Skeletal muscle satellite cell (primary cell): ENCODE measurements around the gene MPST. TPM values are rescaled to one million over a fixed set of nuclear protein-coding genes. Genes with fewer than 3 reads are reported as not detected.
A peak's percentile ranks its signal among the peaks of the same experiment; 100 is the strongest.

Experiments used
- H3K27me3 ChIP-seq: 2 replicates; pipeline ENCODE4 v1.7.0; 2013; ENCODE audit warnings: low read length; ENCODE audit not compliant: control insufficient read depth, insufficient read depth
- H3K36me3 ChIP-seq: 2 replicates; pipeline ENCODE4 v1.7.0; 2013; ENCODE audit warnings: mild to moderate bottlenecking, control low read depth, low read length; ENCODE audit not compliant: insufficient read depth
- H3K4me1 ChIP-seq: 2 replicates; pipeline ENCODE4 v1.7.0; 2013; ENCODE audit warnings: low read length; ENCODE audit not compliant: control insufficient read depth, insufficient read depth
- H3K4me2 ChIP-seq: 2 replicates; pipeline ENCODE4 v1.7.0; 2013; ENCODE audit warnings: mild to moderate bottlenecking, low read length
- H3K4me3 ChIP-seq: 2 replicates; pipeline ENCODE4 v1.7.0; 2013; ENCODE audit warnings: low read length
- H3K9ac ChIP-seq: 2 replicates; pipeline ENCODE4 v1.7.0; 2013; ENCODE audit warnings: mild to moderate bottlenecking, low read depth, low read length, moderate library complexity
- H3K9me3 ChIP-seq: replicated peaks from 2 replicates; pipeline ENCODE4 v1.7.0; 2013; ENCODE audit warnings: mild to moderate bottlenecking, control low read depth, low read length
- total RNA-seq: library from RNA; depleted of rRNA; stranded (reverse); fragments of >200 nt; gene quantifications from 2 replicates; pipeline ENCODE4 v1.2.3, GENCODE V29; 2012; rRNA removed

MPST gene
- 43.9 and 51.0 TPM in 2 replicates for total RNA-seq

DNA sequence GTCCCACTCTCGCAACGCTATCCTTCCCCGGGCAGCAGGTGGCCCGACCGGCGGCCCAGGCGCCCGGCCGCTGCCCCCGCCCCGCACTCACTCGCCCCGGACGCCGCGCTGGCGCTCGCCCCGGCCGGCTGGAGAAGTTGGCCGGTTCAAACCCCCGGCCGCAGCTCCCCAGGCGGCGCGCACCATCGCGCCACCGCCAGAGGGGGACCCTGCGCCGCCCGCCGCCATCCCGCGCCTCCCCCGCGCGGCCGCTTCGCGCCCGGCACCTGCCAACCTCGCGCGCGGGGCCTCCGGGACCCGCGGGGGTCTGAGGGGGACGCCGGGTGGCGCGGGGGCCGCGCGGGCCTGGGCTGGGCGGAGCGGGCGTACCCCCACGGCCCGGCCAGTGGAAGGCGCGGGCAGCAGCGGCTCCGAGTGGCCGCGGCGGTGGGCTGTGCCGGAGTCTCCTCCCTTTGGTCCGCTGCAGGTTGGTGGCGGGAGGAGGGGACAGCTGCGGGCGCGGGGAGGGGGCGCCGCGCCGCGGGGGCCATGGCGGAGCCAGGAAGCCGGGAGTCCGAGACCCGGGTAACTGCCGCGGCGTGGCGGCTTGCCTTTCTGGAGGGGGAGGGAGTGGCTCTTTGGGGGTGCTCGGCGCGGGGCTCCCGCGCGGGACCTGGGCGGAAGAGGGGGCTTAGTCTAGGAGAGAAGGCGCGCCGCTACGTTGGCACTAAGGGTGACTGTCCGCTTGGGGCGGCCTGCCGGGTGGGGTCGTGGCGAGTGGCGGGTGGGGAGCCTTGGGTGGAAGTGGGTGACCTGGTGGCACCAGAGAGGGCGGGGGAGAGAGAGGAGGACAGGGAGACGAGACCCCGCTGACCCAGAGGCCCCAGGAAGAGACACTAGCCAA, at the start of gene MPST, which contains the start of gene TST:
TSS of gene MPST (plus strand) at position 434 of the 883 bp plus-strand sequence. CDS start at position 529, 95 bp downstream.
TSS of gene TST (minus strand) at position 139 of the 883 bp plus-strand sequence. CDS start 715 bp downstream, outside the sequence.
- Histone ChIP-seq H3K9ac (peak within 1 kb of the TSS; percentile 92), H3K36me3 (peaks cover 9% of the 10 kb centered on the region), H3K27me3 (no peaks in the 10 kb centered on the region), H3K4me2 (peak within 1 kb of the TSS; percentile 99), H3K4me3 (peak within 1 kb of the TSS; percentile 77), H3K4me1 (peaks cover 14% of the 10 kb centered on the region), H3K9me3 (no peaks in the 10 kb centered on the region)

DNA sequence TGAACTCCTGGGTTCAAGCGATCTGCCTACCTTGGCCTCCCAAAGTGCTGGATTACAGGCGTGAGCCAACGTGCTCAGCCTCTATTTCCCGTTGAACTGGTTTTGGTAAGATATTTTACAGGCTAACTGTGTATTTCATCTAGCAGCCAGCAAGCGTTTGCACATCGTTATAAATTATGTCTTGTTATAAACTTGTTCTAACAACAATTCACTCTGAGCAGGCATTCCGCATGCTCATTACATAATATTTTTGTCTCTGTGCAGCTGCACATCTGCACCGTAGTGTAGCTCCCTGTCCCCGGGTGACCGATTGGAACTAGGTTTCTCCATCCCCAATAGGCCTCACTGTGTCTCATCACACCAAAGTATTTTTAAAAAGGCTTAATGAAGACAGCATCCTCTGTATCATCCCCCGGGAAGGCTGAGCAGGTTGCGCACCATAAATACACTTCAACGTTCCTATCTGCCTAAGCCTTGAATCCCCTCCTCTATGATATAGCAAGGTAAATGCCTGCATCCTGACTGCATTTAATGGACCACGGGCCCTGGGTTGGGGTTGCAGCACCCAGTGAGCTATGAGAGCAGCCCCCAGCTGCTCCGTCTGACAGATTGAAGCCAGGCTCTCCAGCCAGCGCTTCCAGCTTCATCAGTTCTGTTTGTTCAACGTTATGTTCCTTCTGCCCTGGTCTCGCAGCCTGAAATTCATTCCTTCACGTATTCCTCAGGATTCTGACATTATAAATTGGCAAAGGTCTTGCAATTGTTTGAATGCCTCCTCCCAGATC, 48.0 kb upstream of the MPST start:
- Histone ChIP-seq H3K9me3 (no peaks in the 10 kb centered on the region), H3K36me3 (no peaks in the 10 kb centered on the region), H3K4me1 (no peaks in the 10 kb centered on the region), H3K27me3 (peaks cover 43% of the 10 kb centered on the region), H3K9ac (no peak overlapping the region), H3K4me2 (no peak overlapping the region), H3K4me3 (no peak overlapping the region)

DNA sequence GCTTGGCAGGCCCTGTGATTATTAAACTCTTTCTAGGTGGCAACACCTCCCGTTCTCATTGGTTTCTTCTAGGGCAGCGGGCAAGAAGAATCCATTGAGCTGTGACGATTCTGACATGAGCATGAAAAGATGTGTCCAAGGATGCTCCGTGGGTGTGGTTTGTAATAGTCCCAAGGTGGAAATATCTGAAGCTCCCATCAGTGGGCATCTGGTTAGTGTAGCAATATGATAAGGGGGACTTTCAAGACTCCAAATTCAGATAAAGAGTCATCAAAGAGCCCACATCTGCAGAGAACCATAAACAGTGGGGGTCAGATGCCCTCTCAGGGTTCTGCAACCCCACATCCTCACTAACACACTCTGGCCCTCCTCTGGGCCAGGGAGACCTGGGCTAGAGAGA, 42.9 kb upstream of the MPST start:
- H3K36me3 ChIP-seq, result no peaks in the 10 kb centered on the region
- no peak overlapping the region for H3K4me3 ChIP-seq
- H3K4me2 ChIP-seq, result no peak overlapping the region
- no peak overlapping the region for H3K9ac ChIP-seq
- H3K9me3 ChIP-seq, result no peaks in the 10 kb centered on the region
- H3K27me3 ChIP-seq, result peaks cover 43% of the 10 kb centered on the region
- peaks cover 4% of the 10 kb centered on the region for H3K4me1 ChIP-seq

DNA sequence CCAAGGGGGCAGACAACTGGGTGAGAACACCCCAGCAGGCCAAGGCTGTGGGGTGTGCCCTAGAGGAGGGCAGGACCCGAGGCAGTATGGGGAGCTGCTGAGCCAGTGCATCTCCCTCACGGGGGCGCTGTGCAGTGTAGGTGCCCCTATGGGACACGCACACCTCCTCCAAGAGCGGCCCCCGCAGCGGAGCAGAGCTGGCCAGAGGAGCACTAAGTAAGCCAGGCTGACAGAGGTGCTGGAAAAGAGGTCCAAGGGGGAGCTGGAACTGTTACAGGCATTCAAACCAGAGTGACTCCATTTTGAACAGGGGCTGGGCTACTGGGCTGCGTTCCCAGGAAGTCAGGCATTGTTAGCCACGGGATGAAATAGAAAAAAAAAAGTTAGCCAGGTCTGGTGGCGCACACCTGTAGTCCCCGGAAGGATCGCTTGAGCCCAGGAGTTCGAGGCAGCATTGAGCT, 42.1 kb upstream of the MPST start:
- Histone ChIP-seq H3K9ac (peak overlapping the region; percentile 38), H3K4me3 (peak overlapping the region; percentile 63)

DNA sequence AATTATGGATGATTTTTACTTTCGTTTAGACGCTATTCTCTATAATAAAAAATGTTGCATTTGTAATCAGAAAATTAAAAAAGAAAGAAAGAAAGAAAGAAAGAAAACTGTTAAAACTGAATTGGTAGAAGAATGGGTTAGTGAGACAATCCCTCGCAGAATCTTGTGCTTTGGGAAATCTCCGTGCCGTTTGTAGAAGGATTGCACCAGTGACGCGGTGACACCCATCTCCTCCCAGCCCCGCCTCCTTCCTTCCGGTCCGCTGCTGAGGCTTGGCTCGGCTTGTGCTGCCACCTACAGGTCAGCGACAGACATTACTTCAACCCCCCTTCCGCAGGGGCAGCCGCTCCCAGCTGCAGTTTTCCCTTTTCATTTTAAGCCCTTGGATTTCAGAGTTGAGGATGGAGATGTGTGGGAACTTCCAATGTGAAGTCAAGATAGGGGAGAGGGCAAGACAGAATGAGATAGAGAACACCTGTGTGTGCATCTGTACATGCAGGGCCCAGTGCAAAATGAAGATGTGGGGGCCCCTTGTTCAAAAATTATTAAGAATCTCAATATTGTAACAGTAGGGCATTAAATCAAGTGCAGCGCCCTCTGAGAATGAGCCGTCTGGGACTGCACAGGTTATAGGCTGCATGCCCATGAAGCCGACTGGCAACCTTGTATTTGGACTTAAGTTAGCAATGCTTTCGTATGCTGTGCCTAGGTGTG, 41.4 kb upstream of the MPST start:
- peak overlapping the region; percentile 38 for H3K9ac ChIP-seq
- H3K4me2 ChIP-seq, result peak overlapping the region; percentile 81
- peaks cover 4% of the 10 kb centered on the region for H3K4me1 ChIP-seq
- H3K9me3 ChIP-seq, result no peaks in the 10 kb centered on the region
- no peaks in the 10 kb centered on the region for H3K36me3 ChIP-seq
- peak overlapping the region; percentile 63 for H3K4me3 ChIP-seq
- peaks cover 39% of the 10 kb centered on the region for H3K27me3 ChIP-seq

More for the DNA sequence above, 42.1 kb upstream of the MPST start:
- peaks cover 40% of the 10 kb centered on the region for H3K27me3 ChIP-seq
- H3K4me2 ChIP-seq, result peak overlapping the region; percentile 81
- peaks cover 4% of the 10 kb centered on the region for H3K4me1 ChIP-seq
- H3K9me3 ChIP-seq, result no peaks in the 10 kb centered on the region
- no peaks in the 10 kb centered on the region for H3K36me3 ChIP-seq

DNA sequence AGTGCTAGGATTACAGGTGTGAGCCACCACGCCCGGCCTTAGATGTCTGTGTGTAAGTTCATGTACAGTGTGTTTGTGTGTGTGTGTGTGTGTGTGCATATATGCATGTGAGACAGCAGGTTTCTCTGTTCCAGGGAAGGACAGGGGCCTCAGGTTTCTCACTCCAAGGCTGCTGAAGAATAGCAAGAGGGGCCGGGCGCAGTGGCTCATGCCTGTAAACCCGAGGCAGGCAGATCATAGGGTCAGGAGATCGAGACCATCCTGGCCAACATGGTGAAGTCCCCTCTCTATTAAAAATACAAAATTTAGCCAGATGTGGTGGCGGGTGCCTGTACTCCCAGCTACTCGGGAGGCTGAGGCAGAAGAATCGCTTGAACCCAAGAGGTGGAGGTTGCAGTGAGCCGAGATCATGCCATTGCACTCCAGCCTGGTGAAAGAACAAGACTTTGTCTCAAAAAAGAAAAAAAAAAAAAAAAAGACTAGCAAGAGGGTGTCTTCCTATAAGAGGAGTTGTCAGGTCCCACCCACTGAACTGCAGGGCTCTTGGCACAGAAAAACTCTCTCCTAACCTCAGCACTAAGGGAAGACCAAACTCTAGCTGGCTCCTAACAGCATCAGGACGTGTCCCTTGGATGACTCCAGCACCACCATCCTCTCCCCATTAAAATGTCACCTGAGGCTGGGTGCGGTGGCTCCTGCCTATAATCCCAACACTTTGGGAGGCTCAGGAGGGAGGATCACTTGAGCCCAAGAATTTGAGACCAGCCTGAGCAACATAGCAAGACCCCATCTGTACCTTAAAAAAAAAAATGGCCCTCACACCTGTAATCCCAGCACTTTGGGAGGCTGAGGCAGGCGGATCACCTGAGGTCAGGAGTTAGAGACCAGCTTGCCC, 40.3 kb upstream of the MPST start:
- peaks cover 4% of the 10 kb centered on the region for H3K4me1 ChIP-seq
- peaks cover 40% of the 10 kb centered on the region for H3K27me3 ChIP-seq
- no peaks in the 10 kb centered on the region for H3K36me3 ChIP-seq
- H3K9ac ChIP-seq, result no peak overlapping the region
- no peaks in the 10 kb centered on the region for H3K9me3 ChIP-seq
- no peak overlapping the region for H3K4me2 ChIP-seq
- H3K4me3 ChIP-seq, result no peak overlapping the region

DNA sequence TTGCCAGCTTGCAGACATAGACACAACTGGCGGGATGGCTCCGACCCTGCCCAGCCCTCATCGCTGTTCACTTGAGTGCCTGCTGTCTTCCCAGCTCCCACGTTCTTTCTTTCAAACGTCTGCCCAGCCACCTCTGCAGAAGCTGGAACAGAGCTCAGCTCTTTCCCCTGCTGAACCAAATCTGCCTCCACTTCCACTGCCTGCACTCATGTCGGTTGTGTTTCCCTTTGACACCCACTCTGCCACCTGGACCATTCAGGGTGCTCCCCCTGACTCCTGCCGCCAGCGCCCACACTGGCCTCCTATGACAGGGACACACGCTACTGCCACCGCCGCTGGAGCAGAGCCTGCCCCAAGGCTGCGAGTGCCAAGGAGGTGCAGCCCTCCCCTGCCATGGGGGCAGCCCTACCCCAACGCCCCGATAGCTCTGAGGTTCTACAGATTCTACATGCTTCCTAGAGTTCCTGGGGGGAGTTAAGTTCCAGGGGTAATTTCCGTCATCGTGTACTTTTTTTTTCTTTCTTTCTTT, 38.2 kb upstream of the MPST start:
- Histone ChIP-seq H3K9ac (no peak overlapping the region), H3K9me3 (peaks cover 6% of the 10 kb centered on the region), H3K4me1 (peaks cover 4% of the 10 kb centered on the region), H3K4me3 (no peak overlapping the region), H3K4me2 (no peak overlapping the region), H3K36me3 (no peaks in the 10 kb centered on the region), H3K27me3 (peaks cover 34% of the 10 kb centered on the region)

DNA sequence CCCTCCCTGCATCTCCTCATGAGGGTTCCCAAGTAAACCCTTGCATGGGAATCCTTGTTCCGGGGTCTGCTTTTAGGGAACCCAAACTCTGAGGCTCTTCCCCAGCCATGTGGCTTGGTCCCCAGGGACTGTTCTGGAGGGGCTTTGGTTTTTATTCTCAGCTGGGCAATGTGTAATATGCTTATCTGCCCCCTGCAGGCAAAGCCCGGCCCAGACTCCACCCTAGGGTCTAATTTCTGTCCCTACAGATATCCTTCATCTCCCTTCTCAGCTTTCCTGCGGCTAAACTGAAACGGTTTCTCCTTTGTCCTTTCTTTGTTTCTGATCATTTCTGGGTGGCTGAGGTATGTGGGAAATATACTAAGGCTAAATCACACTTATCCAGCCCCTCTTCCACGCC, 37.4 kb upstream of the MPST start:
- no peak overlapping the region for H3K9ac ChIP-seq
- no peak overlapping the region for H3K4me2 ChIP-seq
- H3K9me3 ChIP-seq, result peaks cover 6% of the 10 kb centered on the region
- H3K27me3 ChIP-seq, result peaks cover 26% of the 10 kb centered on the region
- H3K36me3 ChIP-seq, result no peaks in the 10 kb centered on the region
- no peak overlapping the region for H3K4me3 ChIP-seq
- H3K4me1 ChIP-seq, result peaks cover 4% of the 10 kb centered on the region

DNA sequence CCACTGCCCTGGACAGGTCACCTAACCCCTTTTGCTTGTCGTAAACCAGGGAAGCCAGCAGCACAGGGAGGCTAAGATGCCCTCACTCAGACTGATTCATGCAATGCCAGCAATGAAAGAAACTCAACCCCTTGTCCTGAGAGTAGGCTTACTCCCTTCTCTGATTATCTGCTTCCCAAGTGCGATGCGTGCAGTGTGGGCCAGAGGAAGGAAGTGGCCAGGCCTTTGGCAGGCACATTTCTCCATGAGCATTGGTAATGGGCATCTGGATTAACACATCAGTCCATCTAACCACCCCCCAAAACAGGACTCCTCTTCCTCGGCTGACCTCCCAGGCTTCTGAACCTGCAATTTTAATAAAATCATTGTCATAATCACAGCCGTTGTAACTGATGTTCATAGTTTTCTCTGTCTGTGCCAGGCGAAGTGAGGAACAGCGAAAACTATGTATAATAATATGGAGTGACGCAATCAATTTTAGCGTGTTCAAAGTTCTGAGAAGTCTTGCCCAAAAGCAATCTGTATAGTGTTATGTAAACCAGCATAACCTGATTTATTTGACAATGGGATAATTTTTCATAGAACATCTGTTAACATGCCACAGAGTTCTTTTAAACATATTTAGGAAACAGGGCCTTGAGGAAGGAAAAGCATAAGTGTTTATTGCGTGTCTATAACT, 34.2 kb upstream of the MPST start:
- Histone ChIP-seq H3K9me3 (peaks cover 6% of the 10 kb centered on the region), H3K4me2 (no peak overlapping the region), H3K4me3 (no peak overlapping the region), H3K9ac (no peak overlapping the region), H3K36me3 (no peaks in the 10 kb centered on the region), H3K4me1 (no peaks in the 10 kb centered on the region), H3K27me3 (peaks cover 36% of the 10 kb centered on the region)
